DMS53 (cell line): ENCODE measurements around the gene KRT71.
"Not testable (repeated sequence)": the region's sequence is repeated elsewhere in the genome, so short reads cannot be mapped to it uniquely, and the experiment has no call there.

Experiments used
- DNase-seq: peaks from one replicate; lab custom pipeline; 2025; lab: John Stamatoyannopoulos, UW

Gene KRT71

DNA sequence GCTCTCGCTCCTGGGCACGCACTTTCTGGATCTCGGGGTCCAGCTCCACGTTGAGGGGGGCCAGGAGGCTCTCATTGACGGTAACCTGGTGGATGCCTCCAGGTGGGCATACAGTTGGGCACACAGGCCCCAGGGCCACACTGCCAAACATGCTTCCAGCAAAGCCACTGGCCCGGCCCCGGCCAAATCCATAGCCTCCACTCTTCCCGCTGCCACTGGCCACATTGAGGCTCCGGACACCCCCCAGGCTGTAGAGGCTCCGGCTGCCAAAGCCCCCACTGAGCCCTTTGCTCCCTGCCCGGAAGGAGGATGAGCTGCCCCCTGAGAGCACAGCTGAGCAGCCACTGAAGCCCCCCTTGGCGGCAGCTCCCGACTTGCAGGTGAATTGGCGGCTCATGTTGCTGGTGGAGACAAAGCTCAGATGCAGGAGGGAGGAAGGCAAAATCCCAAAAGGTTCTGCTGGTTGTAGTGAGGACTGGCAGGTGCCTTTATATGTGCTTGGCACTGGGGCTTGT is at the start of gene KRT71:
TSS of gene KRT71 (minus strand) at position 465 of the 515 bp plus-strand sequence. CDS start at position 397, 68 bp downstream.
- DNase-seq: no peak

DNA sequence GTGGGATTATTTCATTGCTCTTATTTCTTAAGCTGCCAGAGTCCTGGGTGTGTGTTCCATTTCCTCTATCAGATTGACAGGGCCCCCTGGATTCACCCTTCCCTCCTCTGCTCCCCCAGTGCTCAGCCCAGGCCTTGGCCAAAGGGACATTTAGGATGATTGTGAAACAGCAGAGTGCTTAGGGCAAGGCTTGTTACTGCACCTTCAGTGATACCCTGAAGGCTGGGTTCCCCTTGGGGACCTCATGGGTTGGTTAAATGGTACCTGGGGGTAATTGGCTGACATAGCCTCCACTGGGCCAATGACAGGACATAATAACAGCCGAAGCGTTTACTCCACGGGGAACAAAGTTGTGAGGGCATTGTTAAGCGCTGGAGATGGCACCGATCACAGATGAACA is 49.6 kb upstream of the KRT71 start:
- DNase-seq: no peak

DNA sequence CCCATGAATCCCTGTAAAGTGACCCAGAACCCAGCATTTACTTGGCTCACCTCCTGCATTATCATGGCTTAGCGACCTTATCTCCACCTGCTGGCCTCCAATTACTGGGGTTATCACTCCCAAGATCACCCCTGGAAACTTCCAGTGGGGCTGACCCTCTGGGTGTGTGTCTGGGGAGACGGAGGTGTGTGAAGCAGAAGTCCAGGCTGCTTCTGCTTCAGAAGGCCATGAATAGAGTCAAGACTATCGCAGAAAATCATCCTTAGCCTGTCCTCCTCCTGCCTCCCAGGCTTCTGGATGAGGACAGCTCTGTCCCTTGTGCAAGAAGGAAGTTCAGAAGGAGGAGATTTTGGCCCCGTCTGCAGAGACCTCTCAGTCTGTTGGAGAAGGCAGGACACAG is 48.7 kb upstream of the KRT71 start:
- no peak for DNase-seq

DNA sequence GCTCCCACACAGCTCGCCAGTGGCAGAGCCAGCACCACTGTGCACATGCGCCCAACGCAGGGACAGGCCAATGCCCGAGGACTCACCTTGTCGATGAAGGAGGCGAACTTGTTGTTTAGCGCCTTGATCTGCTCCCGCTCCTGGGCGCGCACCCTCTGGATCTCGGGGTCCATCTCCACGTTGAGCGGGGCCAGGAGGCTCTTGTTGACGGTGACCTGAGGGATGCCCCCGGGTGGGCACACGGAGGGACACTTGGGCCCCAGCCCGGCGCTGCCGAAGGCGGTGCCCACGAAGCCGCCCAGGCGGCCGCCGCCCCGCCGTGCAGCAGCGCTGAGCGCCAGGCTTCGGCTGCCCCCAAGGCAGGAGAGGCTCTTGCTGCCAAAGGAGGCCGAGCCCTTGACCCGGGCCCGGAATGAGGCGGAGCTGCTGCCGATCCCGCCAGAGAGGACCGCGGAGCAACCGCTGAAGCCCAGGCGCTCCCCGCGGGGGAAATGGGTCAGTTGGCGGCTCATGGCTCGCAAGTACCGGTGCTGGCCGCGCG is 48.1 kb upstream of the KRT71 start, which contains the start of gene KRT72:
TSS of gene KRT72 (minus strand) at position 523 of the 541 bp plus-strand sequence. CDS start at position 512, 11 bp downstream.
- no peak for DNase-seq

GRCh38 chr12:52600475-52600874 is 47.5 kb upstream of the KRT71 start:
- no peak for DNase-seq

DNA sequence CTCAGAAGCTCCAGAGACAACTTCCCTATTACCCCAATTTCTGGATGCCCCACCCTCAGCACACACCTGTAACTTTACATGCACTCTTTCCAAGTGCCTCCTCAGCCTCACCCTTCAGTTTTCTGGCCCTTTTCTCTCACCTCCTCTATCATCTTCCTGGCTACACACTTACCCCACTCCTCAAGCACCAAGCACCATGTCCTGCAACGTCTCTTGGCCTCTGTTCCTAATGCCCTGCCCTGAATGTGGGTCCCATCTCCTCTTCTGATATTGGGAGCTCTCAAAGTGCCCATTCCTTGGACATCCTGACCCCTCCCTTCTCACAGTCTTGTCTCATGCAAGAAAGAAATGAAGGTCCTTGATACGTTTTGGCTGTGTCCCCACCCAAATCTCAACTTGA is 47.1 kb upstream of the KRT71 start:
- DNase-seq: no peak

GRCh38 chr12:52598966-52599365 is 46.0 kb upstream of the KRT71 start:
- DNase-seq: no peak

DNA sequence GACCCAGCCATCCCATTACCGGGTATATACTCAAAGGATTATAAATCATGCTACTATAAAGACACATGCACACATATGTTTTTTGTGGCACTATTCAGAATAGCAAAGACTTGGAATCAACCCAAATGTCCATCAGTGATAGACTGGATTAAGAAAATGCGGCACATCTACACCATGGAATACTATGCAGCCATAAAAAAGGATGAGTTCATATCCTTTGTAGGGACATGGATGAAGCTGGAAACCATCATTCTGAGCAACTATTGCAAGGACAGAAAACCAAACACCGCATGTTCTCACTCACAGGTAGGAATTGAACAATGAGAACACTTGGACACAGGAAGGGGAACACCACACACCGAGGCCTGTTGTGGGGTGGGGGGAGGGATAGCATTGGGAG is 41.3 kb upstream of the KRT71 start:
- not testable (repeated sequence) for DNase-seq

- DNase-seq: no peak
Observed at GRCh38 chr12:52591521-52591920, 38.6 kb upstream of the KRT71 start.

- DNase-seq: no peak
Observed at GRCh38 chr12:52590021-52590420, 37.1 kb upstream of the KRT71 start.

DNA sequence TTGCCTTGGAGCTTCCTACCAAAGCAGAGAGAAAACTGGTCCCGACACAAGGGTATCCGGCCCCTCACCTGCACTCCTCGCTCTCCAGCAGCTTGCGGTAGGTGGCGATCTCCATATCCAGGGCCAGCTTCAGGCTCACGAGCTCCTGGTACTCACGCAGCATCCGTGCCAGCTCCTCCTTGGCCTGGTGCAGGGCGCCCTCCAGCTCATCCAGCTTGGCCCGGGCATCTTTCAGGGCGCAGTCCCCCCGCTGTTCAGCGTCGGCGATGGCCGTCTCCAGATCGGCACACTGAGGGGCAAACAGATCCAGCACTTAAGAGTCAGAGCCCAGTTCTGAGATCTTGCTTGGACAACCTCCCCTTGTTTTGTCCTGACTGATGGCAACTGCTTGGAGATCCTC is 34.6 kb upstream of the KRT71 start:
- peak; percentile 12 for DNase-seq

GRCh38 chr12:52585946-52586345 is 33.0 kb upstream of the KRT71 start:
- no peak for DNase-seq

DNA sequence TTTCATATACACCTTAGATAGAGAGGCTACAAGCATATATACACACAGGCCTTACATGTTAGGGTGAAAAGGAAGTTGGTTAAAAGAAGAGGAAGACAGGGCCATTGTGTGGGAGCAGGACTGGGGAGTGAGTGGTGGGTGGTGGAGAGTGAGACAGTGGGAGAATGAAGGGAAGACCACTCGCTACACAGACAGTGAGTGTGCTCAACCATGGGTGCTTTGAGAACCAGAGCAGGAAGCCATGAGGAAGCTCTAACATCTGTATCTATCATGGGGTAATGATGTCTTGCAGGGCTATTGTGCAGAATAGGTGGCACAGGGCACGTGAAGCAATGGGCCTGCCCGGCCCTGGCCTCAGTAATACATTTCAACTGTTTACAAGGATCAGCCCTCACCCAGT is 32.1 kb upstream of the KRT71 start:
- DNase-seq: no peak

GRCh38 chr12:52584156-52584682 is 31.3 kb upstream of the KRT71 start:
- DNase-seq: no peak

DNA sequence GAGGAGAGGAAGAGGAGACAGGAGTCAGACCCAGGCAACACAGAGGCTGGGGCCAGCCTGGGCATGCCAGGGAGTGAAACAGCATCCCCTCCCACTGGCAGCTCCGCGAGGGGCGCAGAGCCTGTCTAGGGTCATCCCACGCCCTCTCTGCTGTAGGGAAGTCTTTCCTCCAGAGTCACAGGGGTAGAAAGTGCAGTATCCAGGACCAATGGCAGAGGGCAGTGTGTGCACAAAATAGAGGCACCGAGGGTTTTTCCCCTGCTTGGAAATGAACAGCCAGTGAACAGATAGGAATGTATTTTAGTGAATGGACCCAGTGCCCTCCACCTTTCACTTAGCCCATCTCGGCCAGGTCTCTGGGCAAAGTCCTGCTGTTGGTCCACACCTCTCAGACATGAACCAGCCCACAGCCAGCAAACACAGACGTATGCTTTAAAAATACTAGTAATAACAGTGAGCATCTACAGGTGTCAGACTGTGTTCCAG is 30.1 kb upstream of the KRT71 start:
- DNase-seq: peak; percentile 64

DNA sequence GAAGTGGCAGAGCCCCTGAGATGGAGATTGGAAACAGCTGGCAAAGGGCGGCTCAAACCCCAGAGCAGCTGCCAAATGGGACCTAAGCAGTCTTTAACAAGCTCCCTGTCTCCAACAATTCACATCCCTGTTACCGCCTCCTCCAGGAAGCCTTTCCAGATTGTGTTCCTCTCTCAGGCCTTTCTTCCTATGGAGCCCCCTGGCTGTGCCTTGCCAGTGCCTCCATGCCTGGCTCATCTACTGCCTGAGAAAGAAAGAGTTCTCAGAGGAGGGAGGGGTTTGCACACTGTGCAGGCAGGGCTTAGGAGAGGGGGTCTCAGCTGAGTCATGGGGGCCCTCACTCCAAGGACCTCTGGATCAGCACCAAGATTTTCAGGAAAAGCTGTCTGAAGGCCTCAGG is 29.5 kb upstream of the KRT71 start:
- DNase-seq: no peak

GRCh38 chr12:52581481-52581880 is 28.5 kb upstream of the KRT71 start:
- no peak for DNase-seq

DNA sequence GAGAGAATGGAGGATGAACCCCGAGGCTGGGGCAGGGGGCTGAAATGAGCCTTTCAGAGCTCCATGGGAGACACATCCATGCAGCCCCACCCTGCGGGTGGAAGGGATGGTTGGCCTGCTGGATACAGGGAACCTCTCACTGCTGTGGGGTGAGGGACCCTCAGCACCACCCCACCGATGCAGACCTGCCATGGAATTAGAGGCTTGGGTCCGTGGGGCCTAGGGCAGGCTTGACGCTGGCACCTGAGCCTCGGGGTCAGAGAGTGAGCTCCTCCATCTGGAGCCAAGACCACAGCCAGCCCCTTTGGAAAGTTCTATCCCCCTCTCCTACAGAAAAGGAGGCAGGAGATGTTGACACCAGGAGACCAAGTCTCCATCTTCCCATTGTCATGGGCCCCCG is 28.1 kb upstream of the KRT71 start:
- no peak for DNase-seq

- DNase-seq: no peak
Observed at GRCh38 chr12:52580496-52580895, 27.6 kb upstream of the KRT71 start.

- DNase-seq: no peak
Observed at GRCh38 chr12:52579468-52580465, 26.8 kb upstream of the KRT71 start.

DNA sequence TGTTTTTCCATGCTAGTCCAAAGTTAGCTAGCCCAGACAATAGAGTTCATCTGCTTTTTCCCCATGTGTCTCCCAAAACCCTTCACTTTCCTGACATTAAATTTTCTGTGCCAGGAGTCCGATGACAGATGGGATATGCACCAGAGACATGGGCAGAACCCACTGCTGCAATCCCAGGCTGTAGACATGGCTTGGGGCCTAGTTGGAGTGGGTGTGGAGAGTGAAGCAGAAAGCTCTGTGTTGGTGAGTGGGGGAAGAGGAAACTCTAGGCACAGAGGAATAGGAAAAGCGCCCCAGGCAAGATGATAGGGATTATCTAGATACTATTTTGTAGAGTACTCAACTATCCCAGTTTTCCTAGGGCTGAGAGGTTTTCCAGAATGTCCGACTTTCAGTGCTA is 25.5 kb upstream of the KRT71 start:
- no peak for DNase-seq

- DNase-seq: no peak
Observed at GRCh38 chr12:52577316-52577715, 24.4 kb upstream of the KRT71 start.

- DNase-seq: no peak
Observed at GRCh38 chr12:52575948-52576347, 23.0 kb upstream of the KRT71 start.
